ENCODE results near the gene MPZL3.

DNA sequence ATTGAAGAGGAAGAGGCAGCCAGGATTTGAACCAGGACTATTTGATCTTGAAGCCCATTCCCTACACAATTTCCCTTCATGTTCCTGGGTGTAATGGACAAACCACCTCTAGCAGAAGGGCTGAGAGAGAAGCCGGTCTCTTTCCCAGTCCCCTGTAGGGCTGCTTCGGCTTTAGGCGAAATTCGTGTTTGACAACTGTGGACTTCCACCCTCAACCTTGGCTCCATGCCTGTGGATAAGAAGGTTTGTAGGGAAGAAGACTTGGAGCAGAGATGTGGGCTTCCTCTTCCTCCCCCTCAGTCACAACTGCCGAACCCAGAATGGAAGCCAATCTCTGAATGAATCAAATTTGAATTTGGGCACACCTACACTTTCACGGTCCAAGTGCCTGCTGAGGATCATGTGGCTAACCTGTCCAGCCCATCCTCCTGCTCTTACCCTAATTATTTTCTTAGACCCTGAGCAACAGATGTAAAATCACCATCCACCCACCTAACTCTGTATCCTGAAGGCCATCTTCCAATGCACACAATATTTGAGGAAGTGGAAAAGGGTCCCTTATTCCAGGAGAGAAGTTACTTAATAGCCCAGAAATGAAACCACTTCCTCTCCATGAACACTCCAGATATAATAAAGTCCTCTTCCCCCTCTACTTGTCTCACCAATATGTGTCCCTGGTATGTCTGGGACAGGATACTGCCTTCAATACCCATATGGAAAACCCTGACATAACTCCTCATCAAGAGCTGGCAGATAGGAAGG is 65.6 kb downstream of the MPZL3 start:
- TF ChIP-seq, protein P1, sequence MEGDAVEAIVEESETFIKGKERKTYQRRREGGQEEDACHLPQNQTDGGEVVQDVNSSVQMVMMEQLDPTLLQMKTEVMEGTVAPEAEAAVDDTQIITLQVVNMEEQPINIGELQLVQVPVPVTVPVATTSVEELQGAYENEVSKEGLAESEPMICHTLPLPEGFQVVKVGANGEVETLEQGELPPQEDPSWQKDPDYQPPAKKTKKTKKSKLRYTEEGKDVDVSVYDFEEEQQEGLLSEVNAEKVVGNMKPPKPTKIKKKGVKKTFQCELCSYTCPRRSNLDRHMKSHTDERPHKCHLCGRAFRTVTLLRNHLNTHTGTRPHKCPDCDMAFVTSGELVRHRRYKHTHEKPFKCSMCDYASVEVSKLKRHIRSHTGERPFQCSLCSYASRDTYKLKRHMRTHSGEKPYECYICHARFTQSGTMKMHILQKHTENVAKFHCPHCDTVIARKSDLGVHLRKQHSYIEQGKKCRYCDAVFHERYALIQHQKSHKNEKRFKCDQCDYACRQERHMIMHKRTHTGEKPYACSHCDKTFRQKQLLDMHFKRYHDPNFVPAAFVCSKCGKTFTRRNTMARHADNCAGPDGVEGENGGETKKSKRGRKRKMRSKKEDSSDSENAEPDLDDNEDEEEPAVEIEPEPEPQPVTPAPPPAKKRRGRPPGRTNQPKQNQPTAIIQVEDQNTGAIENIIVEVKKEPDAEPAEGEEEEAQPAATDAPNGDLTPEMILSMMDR (IDR thresholded peaks at IDR 0.05; ENCODE audit: poor library complexity): no peak
- TF ChIP-seq EZH2phosphoT487 (IDR thresholded peaks at IDR 0.05; ENCODE audit: low read depth, severe bottlenecking, unreplicated experiment) (no peak), EZH2 (IDR thresholded peaks at IDR 0.05; ENCODE audit: borderline replicate concordance) (no peak)

All from hepatocyte (in vitro differentiated cells).